Coronary artery (tissue), 2 donors: ENCODE data around the gene AREL1.

Source experiments
- DNase-seq: peaks from one replicate; pipeline ENCODE4 v3.0.0-alpha.2; 2017; ENCODE audit warnings: low spot score
- H3K27ac ChIP-seq, 2 donors: fragments of 200-600 bp; sonication (generic); one replicate each; pipeline ENCODE4 v1.5.1; 2016 to 2019
- H3K4me3 ChIP-seq: fragments of 200-600 bp; sonication (generic); 2 replicates; pipeline ENCODE4 v1.5.1; 2016; ENCODE audit warnings: mild to moderate bottlenecking, moderate library complexity
- CTCF ChIP-seq: fragments of 200-600 bp; sonication (generic); IDR thresholded peaks from one replicate; pipeline ENCODE4 v1.5.1; 2019; ENCODE audit warnings: antibody characterized with exemption

Gene AREL1

DNA sequence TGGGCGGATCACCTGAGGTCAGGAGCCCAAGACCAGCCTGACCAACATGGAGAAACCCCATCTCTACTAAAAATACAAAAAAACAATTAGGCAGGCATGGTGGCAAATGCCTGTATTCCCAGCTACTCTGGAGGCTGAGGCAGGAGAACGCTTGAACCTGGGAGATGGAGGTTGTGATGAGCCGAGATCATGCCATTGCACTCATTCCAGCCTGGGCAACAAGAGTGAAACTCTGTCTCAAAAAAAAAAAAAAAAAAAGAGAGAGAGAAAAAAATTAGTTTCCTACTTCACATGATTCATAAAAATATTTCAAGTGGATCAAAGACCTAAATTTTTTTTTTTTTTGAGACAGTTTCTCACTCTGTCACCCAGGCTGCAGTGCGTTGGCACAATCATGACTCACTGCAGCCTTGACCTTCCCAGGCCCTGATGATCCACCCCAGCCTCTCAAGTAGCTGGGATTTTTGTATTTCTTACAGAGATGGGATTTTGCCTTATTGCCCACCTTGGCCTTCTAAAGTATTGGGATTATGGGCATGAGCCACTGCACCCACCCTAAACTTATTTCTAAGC, 25.0 kb upstream of the AREL1 start:
- no peak overlapping the region for H3K27ac ChIP-seq
- no peak overlapping the region for H3K4me3 ChIP-seq
- DNase-seq, result no peak
- TF ChIP-seq CTCF, result no peak

DNA sequence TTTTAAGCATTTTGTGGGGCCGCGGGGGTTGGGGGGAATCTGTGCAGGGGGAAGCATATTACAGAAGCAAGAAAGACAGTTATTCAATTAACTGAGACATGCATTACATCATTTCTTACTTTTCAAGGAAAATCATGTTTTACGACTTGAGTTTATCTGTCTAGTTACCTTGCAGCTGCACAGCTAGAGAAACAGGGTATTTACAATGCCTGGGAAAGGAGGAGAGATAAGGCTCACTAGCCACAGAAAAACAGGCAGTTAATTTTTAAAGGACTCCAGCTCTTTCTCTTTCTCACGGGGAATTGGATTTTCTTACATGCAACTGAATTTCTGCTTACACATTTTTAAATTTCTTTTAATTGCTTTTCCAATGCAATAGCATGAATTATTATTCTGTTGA, 22.2 kb upstream of the AREL1 start:
- no peak for TF ChIP-seq CTCF
- no peak for DNase-seq
- Histone ChIP-seq H3K4me3 (no peak overlapping the region), H3K27ac (no peak overlapping the region)

- Histone ChIP-seq H3K4me3 (no peak overlapping the region), H3K27ac (no peak overlapping the region)
- no peak for TF ChIP-seq CTCF
- DNase-seq, result no peak
Observed at GRCh38 chr14:74733221-74733620, 20.3 kb upstream of the AREL1 start.

DNA sequence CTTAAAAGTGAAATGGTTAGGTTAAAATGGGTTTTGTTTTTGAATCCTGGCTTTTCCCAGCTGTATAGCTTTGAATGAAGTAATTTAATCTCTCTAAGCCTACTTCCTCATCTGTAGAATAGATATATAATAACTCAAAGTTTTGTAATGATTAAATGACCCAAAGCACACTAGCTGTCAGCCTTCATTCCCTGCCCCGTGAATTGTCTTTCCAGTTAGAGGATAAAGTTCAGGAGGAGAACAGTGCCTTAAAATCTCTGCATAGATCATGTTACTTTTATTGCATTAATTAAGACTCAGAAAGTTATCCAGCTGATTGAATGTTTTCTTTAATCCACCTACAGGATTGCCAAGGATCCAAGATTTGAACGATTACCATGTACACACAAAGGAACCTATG, 19.5 kb upstream of the AREL1 start:
- no peak overlapping the region for H3K4me3 ChIP-seq
- no peak for TF ChIP-seq CTCF
- DNase-seq, result no peak

GRCh38 chr14:74723134-74723533, 10.3 kb upstream of the AREL1 start:
- Histone ChIP-seq H3K27ac (no peak overlapping the region), H3K4me3 (no peak overlapping the region)
- no peak for DNase-seq
- no peak for TF ChIP-seq CTCF

More for the DNA sequence above, 19.5 kb upstream of the AREL1 start:
- H3K27ac ChIP-seq, result no peak overlapping the region

- H3K27ac ChIP-seq, result no peak overlapping the region
- DNase-seq, result no peak
- no peak overlapping the region for H3K4me3 ChIP-seq
Observed at GRCh38 chr14:74720526-74720925, 7.6 kb upstream of the AREL1 start.

More at GRCh38 chr14:74720526-74720925, 7.6 kb upstream of the AREL1 start:
- no peak for TF ChIP-seq CTCF
